H1 (cell line): Measurements from ENCODE around the gene MPV17L2. TPM values are rescaled to one million over a fixed set of nuclear protein-coding genes. Genes with fewer than 3 reads are reported as not detected.

Experiments
- CTCF ChIA-PET: fragments of 300-600 bp; sonication (Branson Sonifier 250); formaldehyde crosslinking; loops from one replicate; lab custom pipeline; 2021; ENCODE audit not compliant: partially characterized antibody; lab: Charles Lee
- POLR2A ChIA-PET: fragments of 300-600 bp; sonication (Branson Sonifier 250); formaldehyde crosslinking; loops from one replicate; lab custom pipeline; 2021; ENCODE audit warnings: inconsistent platforms; ENCODE audit not compliant: partially characterized antibody; lab: Charles Lee
- DNase-seq, 2 experiments: peaks; one replicate each; pipeline versions ENCODE4 v3.0.0 to v3.0.0-alpha.2; 2010 to 2022; ENCODE audit warnings: low spot score in 2 of 2, low read depth in 1 of 2, mixed read lengths in 1 of 2
- FAIRE-seq: peaks from 2 replicates; lab custom pipeline; 2011; peaks lifted over from hg19 to GRCh38; lab: Jason Lieb, UNC
- H2AFZ ChIP-seq: 2 replicates; pipeline ENCODE4 v1.8.1; 2012; ENCODE audit warnings: low read length, inconsistent platforms
- H2AK5ac ChIP-seq: 2 replicates; pipeline ENCODE4 v1.6.1; 2013; ENCODE audit warnings: low read depth, low read length
- H2BK120ac ChIP-seq: replicated peaks from 2 replicates; pipeline ENCODE3; 2013; ENCODE audit warnings: low read depth, low read length, inconsistent platforms
- H2BK12ac ChIP-seq: 2 replicates; pipeline ENCODE4 v1.6.1; 2013; ENCODE audit warnings: low read depth, low read length
- H2BK15ac ChIP-seq: 2 replicates; pipeline ENCODE4 v1.6.1; 2013; ENCODE audit warnings: low read length
- H2BK20ac ChIP-seq: 2 replicates; pipeline ENCODE4 v1.6.1; 2013; ENCODE audit warnings: low read length
- H2BK5ac ChIP-seq: 2 replicates; pipeline ENCODE4 v1.6.1; 2013; ENCODE audit warnings: low read depth, low read length
- H3K14ac ChIP-seq: 2 replicates; pipeline ENCODE4 v1.6.1; 2013; ENCODE audit warnings: inconsistent platforms; ENCODE audit not compliant: insufficient read length
- H3K18ac ChIP-seq: 2 replicates; pipeline ENCODE4 v1.6.1; 2013; ENCODE audit warnings: low read length; ENCODE audit errors: extremely low read depth
- H3K23ac ChIP-seq: 2 replicates; pipeline ENCODE4 v1.6.1; 2013; ENCODE audit warnings: inconsistent platforms; ENCODE audit not compliant: insufficient read length
- H3K23me2 ChIP-seq: 2 replicates; pipeline ENCODE4 v1.6.1; 2013; ENCODE audit warnings: low read depth, low read length
- H3K27ac ChIP-seq: 2 replicates; pipeline ENCODE4 v1.6.1; 2011; ENCODE audit warnings: low read depth, low read length, inconsistent platforms
- H3K27me3 ChIP-seq, 4 experiments: replicated peaks in 1 of 4; 1 replicate in 1 of 4; 2 replicates in 3 of 4; pipeline versions ENCODE4 v1.6.1 to v1.8.1; 2011 to 2013; ENCODE audit warnings: low read length in 3 of 4, mild to moderate bottlenecking in 3 of 4, inconsistent platforms in 2 of 4, mixed read lengths in 2 of 4, moderate library complexity in 1 of 4; ENCODE audit not compliant: control insufficient read depth in 3 of 4, insufficient read depth in 3 of 4; ENCODE audit errors: extremely low read depth in 1 of 4
- H3K36me3 ChIP-seq, 4 experiments: 2 replicates each; pipeline versions ENCODE4 v1.6.1 to v1.8.1; 2011 to 2013; ENCODE audit warnings: mild to moderate bottlenecking in 4 of 4, low read length in 3 of 4, moderate library complexity in 2 of 4, control low read depth in 1 of 4, inconsistent platforms in 1 of 4; ENCODE audit not compliant: insufficient read depth in 4 of 4, control insufficient read depth in 2 of 4
- H3K4ac ChIP-seq: replicated peaks from 2 replicates; pipeline ENCODE3; 2013; ENCODE audit warnings: low read length, low read depth, mixed read lengths, inconsistent platforms; ENCODE audit not compliant: insufficient read length
- H3K4me1 ChIP-seq, 4 experiments: replicated peaks in 1 of 4; 1 replicate in 1 of 4; 2 replicates in 3 of 4; pipeline versions ENCODE4 v1.6.1 to v1.8.1; 2011 to 2013; ENCODE audit warnings: low read length in 3 of 4, inconsistent platforms in 2 of 4, mixed read lengths in 1 of 4; ENCODE audit not compliant: insufficient read depth in 4 of 4, control insufficient read depth in 3 of 4
- H3K4me2 ChIP-seq, 2 experiments: 2 replicates each; pipeline versions ENCODE4 v1.6.1 to v1.8.1; 2011 to 2013; ENCODE audit warnings: low read depth in 2 of 2, low read length in 2 of 2, control low read depth in 1 of 2, inconsistent platforms in 1 of 2, mild to moderate bottlenecking in 1 of 2; ENCODE audit not compliant: insufficient read depth in 1 of 2
- H3K4me3 ChIP-seq, 4 experiments: fragments of 200-600, 300-600 bp in 1 of 4; sonication (generic), shearing (Covaris generic), sonication (Bioruptor Twin) in 1 of 4; 2 replicates each; pipeline versions ENCODE4 v1.5.1 to v1.8.1; 2011 to 2016; ENCODE audit warnings: low read length in 4 of 4, low read depth in 3 of 4, control low read depth in 2 of 4, inconsistent platforms in 2 of 4, mild to moderate bottlenecking in 2 of 4, mixed read lengths in 1 of 4, moderate library complexity in 1 of 4; ENCODE audit not compliant: insufficient read depth in 2 of 4; ENCODE audit errors: extremely low read depth in 1 of 4
- H3K56ac ChIP-seq: replicated peaks from 2 replicates; pipeline ENCODE3; 2013; ENCODE audit warnings: low read depth, mild to moderate bottlenecking, mixed read lengths, low read length, inconsistent platforms; ENCODE audit not compliant: insufficient read length
- H3K79me1 ChIP-seq: 2 replicates; pipeline ENCODE4 v1.6.1; 2013; ENCODE audit warnings: low read depth, low read length, control low read depth
- H3K79me2 ChIP-seq, 2 experiments: 2 replicates each; pipeline versions ENCODE4 v1.6.1 to v1.8.1; 2012 to 2013; ENCODE audit warnings: low read length in 2 of 2, mild to moderate bottlenecking in 2 of 2, inconsistent platforms in 1 of 2; ENCODE audit not compliant: insufficient read depth in 2 of 2, control insufficient read depth in 1 of 2
- H3K9ac ChIP-seq, 4 experiments: replicated peaks in 1 of 4; 1 replicate in 1 of 4; 2 replicates in 3 of 4; pipeline versions ENCODE4 v1.6.1 to v1.8.1; 2011 to 2013; ENCODE audit warnings: low read depth in 3 of 4, low read length in 3 of 4, control low read depth in 2 of 4, mild to moderate bottlenecking in 2 of 4, moderate library complexity in 2 of 4, inconsistent platforms in 1 of 4; ENCODE audit errors: extremely low read depth in 1 of 4
- H3K9me3 ChIP-seq, 2 experiments: 2 replicates each; pipeline versions ENCODE4 v1.6.1 to v1.8.1; 2012 to 2013; ENCODE audit warnings: mild to moderate bottlenecking in 2 of 2, moderate library complexity in 2 of 2, control low read depth in 1 of 2, inconsistent platforms in 1 of 2, low read depth in 1 of 2, low read length in 1 of 2, mixed read lengths in 1 of 2; ENCODE audit not compliant: insufficient read depth in 2 of 2
- H4K20me1 ChIP-seq, 2 experiments: replicated peaks in 1 of 2; 2 replicates each; pipeline versions ENCODE3 to v1.8.1; 2011 to 2013; ENCODE audit warnings: inconsistent platforms in 2 of 2, low read length in 2 of 2, mild to moderate bottlenecking in 1 of 2; ENCODE audit not compliant: insufficient read depth in 2 of 2, control insufficient read depth in 1 of 2
- H4K5ac ChIP-seq: 2 replicates; pipeline ENCODE4 v1.6.1; 2013; ENCODE audit warnings: low read length, low read depth, mixed read lengths, inconsistent platforms; ENCODE audit not compliant: insufficient read length
- H4K8ac ChIP-seq: 2 replicates; pipeline ENCODE4 v1.8.0; 2013; ENCODE audit warnings: mild to moderate bottlenecking, moderate library complexity, low read length, inconsistent platforms; ENCODE audit not compliant: insufficient read depth; ENCODE audit errors: extremely low read depth
- H4K91ac ChIP-seq: replicated peaks from 2 replicates; pipeline ENCODE3; 2013; ENCODE audit warnings: low read length, mixed read lengths, inconsistent platforms; ENCODE audit not compliant: insufficient read length
- NANOG ChIP-seq: IDR thresholded peaks from 2 replicates; pipeline ENCODE4 v1.6.1; 2011; ENCODE audit warnings: low read length, low read depth, mild to moderate bottlenecking, inconsistent platforms; ENCODE audit not compliant: insufficient read depth, poor library complexity, severe bottlenecking
- NRF1 ChIP-seq: IDR thresholded peaks from 2 replicates; pipeline ENCODE4 v1.6.1; 2011; ENCODE audit warnings: mild to moderate bottlenecking, low read depth, low read length, improper control_type of control experiment
- POU5F1 ChIP-seq: IDR thresholded peaks from 2 replicates; pipeline ENCODE4 v1.6.1; 2011; ENCODE audit warnings: low read depth, mild to moderate bottlenecking, low read length, moderate library complexity
- WGBS, 2 experiments: shearing (Covaris generic) in 1 of 2; methylation state at CpG; one replicate each; pipeline versions ENCODE4 v1.1.6 to v1.1.7; 2013 to 2015; ENCODE audit warnings: low lambda C conversion rate in 2 of 2, mixed read lengths in 2 of 2, inconsistent platforms in 1 of 2, low coverage in 1 of 2, missing lambda C conversion rate in 1 of 2; ENCODE audit not compliant: insufficient replicate concordance in 2 of 2, insufficient coverage in 1 of 2, insufficient read length in 1 of 2; ENCODE audit errors: extremely low coverage in 1 of 2, missing lambda C conversion rate in 1 of 2; 5-methylcytosine and 5-hydroxymethylcytosine counted together
- polyA plus RNA-seq, 7 experiments: library from polyadenylated mRNA; depleted of rRNA in 3 of 7; stranded (reverse) in 5 of 7; unstranded in 2 of 7; fragments of >200 nt in 5 of 7; fragments of 200-250 nt in 2 of 7; gene quantifications; 1 replicate in 5 of 7; 2 replicates in 1 of 7; 4 replicates in 1 of 7; pipeline versions ENCODE4 v1.2.1 to v1.2.3, GENCODE V29; 2011 to 2013; ENCODE audit warnings: missing spikeins in 2 of 7, mixed read lengths in 2 of 7
- total RNA-seq: library from RNA; stranded (reverse); fragmentation: NEBNext Ultra II Directional; extraction: Animal tissue kit (Norgen Biotek cat#: 25700); gene quantifications from 2 replicates; pipeline ENCODE4 v1.2.1, GENCODE V29; 2021

MPV17L2 gene
- total and polyA plus RNA-seq, 2 of the 8 experiments (the other 6 are each of a cell fraction or from before 2014, with no cell fraction given), result 24.2 to 82.6 TPM

GRCh38 chr19:18143902-18144301 lies 49.1 kb upstream of the MPV17L2 start:
- Histone ChIP-seq H3K36me3 (peaks cover 2 to 26% (median 17%) of the 10 kb centered on the region in 4 experiments; a peak in 6 of 8 replicates), H3K9ac (no peak overlapping the region), H3K4me2 (no peak overlapping the region), H3K4ac (no peak overlapping the region), H2BK15ac (no peak overlapping the region), H3K14ac (no peak overlapping the region), H3K4me1 (no peaks in the 10 kb centered on the region), H3K9me3 (no peaks in the 10 kb centered on the region), H2BK120ac (no peak overlapping the region), H3K23ac (no peak overlapping the region), H4K20me1 (peaks cover 0 to 1% of the 10 kb centered on the region in 2 experiments), H3K79me1 (no peaks in the 10 kb centered on the region), H4K8ac (no peak overlapping the region), H3K56ac (no peak overlapping the region)
- TF ChIP-seq NRF1, result no peak
- TF ChIP-seq POU5F1, result no peak
- no peak for TF ChIP-seq NANOG
- TF ChIP-seq, all 59 proteins: peak for 0
- 83% methylated on average over 3 of the region's 3 CpGs; no CpG with 5 or more reads in 1 of the 2 experiments for WGBS, 2 experiments
- Histone ChIP-seq H3K18ac (no peak overlapping the region), H2BK12ac (no peak overlapping the region), H3K27ac (no peak overlapping the region), H4K5ac (no peak overlapping the region), H4K91ac (no peak overlapping the region), H3K4me3 (no peak overlapping the region), H2AK5ac (no peak overlapping the region), H2BK20ac (no peak overlapping the region), H2AFZ (no peak overlapping the region), H3K23me2 (no peaks in the 10 kb centered on the region), H3K79me2 (no peaks in the 10 kb centered on the region), H3K27me3 (no peaks in the 10 kb centered on the region), H2BK5ac (no peak overlapping the region)
- ChIA-PET CTCF (interaction anchor here (0.7 to 2.5 kb wide), 3 partner anchors 8 to 185 kb away, joined by 3 to 13 read pairs (median 3); partner anchors contain the start of gene PIK3R2), POLR2A (no interaction called here)
- DNase-seq, result no peak
- FAIRE-seq, result no peak
